Progenitor cell of endocrine pancreas (in vitro differentiated cells): ENCODE data around the gene ZNF776. TPM values are rescaled to one million over a fixed set of nuclear protein-coding genes. Genes with fewer than 3 reads are reported as not detected.

ENCODE experiments used
- DNase-seq: peaks from one replicate; pipeline ENCODE4 v3.0.0; 2021; ENCODE audit warnings: low spot score; ENCODE audit not compliant: unreplicated experiment
- H3K27ac Mint-ChIP-seq: 2 replicates; pipeline ENCODE4 v1.8.0; 2021; ENCODE audit warnings: mild to moderate bottlenecking, moderate library complexity, mixed read lengths
- H3K27me3 Mint-ChIP-seq: 2 replicates; pipeline ENCODE4 v1.8.0; 2021; ENCODE audit warnings: mixed read lengths
- H3K36me3 Mint-ChIP-seq: 2 replicates; pipeline ENCODE4 v1.8.0; 2022; ENCODE audit warnings: mixed read lengths; ENCODE audit not compliant: insufficient read depth
- H3K4me1 Mint-ChIP-seq: 2 replicates; pipeline ENCODE4 v1.8.0; 2021; ENCODE audit warnings: low read depth, mixed read lengths
- H3K4me3 Mint-ChIP-seq: 2 replicates; pipeline ENCODE4 v1.8.0; 2021; ENCODE audit warnings: low read depth, mild to moderate bottlenecking, moderate library complexity, mixed read lengths
- H3K9me3 Mint-ChIP-seq: 2 replicates; pipeline ENCODE4 v1.8.0; 2021; ENCODE audit warnings: low read depth, mixed read lengths
- total RNA-seq: library from RNA; stranded (reverse); gene quantifications from 2 replicates; pipeline ENCODE4 v1.2.1, GENCODE V29; 2021
- TF ChIP-seq, protein P1 (sequence below): fragments of 200-600 bp; sonication (generic); IDR thresholded peaks from one replicate; pipeline ENCODE4 v1.5.0; 2021; ENCODE audit warnings: antibody characterized with exemption, mild to moderate bottlenecking; ENCODE audit not compliant: unreplicated experiment

Gene ZNF776
- total RNA-seq, 1 donor from 2014 or later: 35.3 TPM

- TF ChIP-seq, protein P1, sequence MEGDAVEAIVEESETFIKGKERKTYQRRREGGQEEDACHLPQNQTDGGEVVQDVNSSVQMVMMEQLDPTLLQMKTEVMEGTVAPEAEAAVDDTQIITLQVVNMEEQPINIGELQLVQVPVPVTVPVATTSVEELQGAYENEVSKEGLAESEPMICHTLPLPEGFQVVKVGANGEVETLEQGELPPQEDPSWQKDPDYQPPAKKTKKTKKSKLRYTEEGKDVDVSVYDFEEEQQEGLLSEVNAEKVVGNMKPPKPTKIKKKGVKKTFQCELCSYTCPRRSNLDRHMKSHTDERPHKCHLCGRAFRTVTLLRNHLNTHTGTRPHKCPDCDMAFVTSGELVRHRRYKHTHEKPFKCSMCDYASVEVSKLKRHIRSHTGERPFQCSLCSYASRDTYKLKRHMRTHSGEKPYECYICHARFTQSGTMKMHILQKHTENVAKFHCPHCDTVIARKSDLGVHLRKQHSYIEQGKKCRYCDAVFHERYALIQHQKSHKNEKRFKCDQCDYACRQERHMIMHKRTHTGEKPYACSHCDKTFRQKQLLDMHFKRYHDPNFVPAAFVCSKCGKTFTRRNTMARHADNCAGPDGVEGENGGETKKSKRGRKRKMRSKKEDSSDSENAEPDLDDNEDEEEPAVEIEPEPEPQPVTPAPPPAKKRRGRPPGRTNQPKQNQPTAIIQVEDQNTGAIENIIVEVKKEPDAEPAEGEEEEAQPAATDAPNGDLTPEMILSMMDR: no peak
- peaks cover 47% of the 10 kb centered on the region for H3K36me3 Mint-ChIP-seq
- no peak for DNase-seq
- peaks cover 23% of the 10 kb centered on the region for H3K9me3 Mint-ChIP-seq
- no peaks in the 10 kb centered on the region for H3K27me3 Mint-ChIP-seq
- H3K4me3 Mint-ChIP-seq: peak overlapping the region; percentile 98
- peaks cover 16% of the 10 kb centered on the region for H3K4me1 Mint-ChIP-seq
- peak overlapping the region; percentile 98 for H3K27ac Mint-ChIP-seq
Observed at GRCh38 chr19:57747472-57747807, 825 bp downstream of the ZNF776 start.

GRCh38 chr19:57748029-57748428 is 1.4 kb downstream of the ZNF776 start:
- Mint-ChIP-seq H3K4me1 (peaks cover 16% of the 10 kb centered on the region), H3K27ac (peak overlapping the region; percentile 98), H3K27me3 (no peaks in the 10 kb centered on the region), H3K4me3 (peak overlapping the region; percentile 98), H3K9me3 (peaks cover 29% of the 10 kb centered on the region), H3K36me3 (peaks cover 52% of the 10 kb centered on the region)
- TF ChIP-seq, protein P1: no peak
- DNase-seq: no peak

- Mint-ChIP-seq H3K4me1 (no peaks in the 10 kb centered on the region), H3K4me3 (no peak overlapping the region), H3K27me3 (no peaks in the 10 kb centered on the region), H3K9me3 (peaks cover 36% of the 10 kb centered on the region), H3K36me3 (peaks cover 77% of the 10 kb centered on the region), H3K27ac (no peak overlapping the region)
- TF ChIP-seq, protein P1: no peak
- no peak for DNase-seq
Observed at GRCh38 chr19:57754091-57754673, 7.6 kb downstream of the ZNF776 start.

- Mint-ChIP-seq H3K27ac (no peak overlapping the region), H3K4me3 (no peak overlapping the region), H3K27me3 (no peaks in the 10 kb centered on the region), H3K4me1 (no peaks in the 10 kb centered on the region), H3K9me3 (peaks cover 33% of the 10 kb centered on the region), H3K36me3 (peaks cover 72% of the 10 kb centered on the region)
- TF ChIP-seq, protein P1: no peak
- no peak for DNase-seq
Observed at GRCh38 chr19:57755031-57755430, 8.4 kb downstream of the ZNF776 start.

DNA sequence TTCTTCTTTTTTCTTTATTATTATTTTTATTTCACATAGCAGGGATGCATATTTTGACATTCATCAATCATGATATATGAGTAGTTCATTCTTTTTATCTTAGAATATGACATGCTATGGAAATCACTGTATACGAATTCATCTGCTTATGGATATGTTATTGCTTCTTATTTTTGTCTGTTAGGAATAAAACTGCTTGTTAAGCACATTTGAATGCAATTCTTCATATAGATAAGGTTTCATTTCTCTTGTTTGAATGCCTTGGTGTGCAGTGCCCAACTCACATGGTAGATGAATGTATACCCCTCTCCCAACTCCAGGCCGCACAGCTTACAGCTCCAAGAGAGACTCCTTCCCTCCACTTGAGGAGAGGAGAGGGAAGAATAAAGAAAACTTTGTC is 11.3 kb downstream of the ZNF776 start:
- Mint-ChIP-seq H3K27ac (no peak overlapping the region), H3K9me3 (peaks cover 19% of the 10 kb centered on the region), H3K27me3 (no peaks in the 10 kb centered on the region), H3K4me1 (no peaks in the 10 kb centered on the region), H3K36me3 (peaks cover 56% of the 10 kb centered on the region), H3K4me3 (no peak overlapping the region)
- TF ChIP-seq, protein P1: no peak
- no peak for DNase-seq
